Measurements from ENCODE around the gene GAL3ST1. TPM values are rescaled to one million over a fixed set of nuclear protein-coding genes. Genes with fewer than 3 reads are reported as not detected.

GAL3ST1 gene
- total and polyA plus RNA-seq, 2 of the 8 experiments (the other 6 are each of a cell fraction or from before 2014, with no cell fraction given) = 11.0 to 32.5 TPM

DNA sequence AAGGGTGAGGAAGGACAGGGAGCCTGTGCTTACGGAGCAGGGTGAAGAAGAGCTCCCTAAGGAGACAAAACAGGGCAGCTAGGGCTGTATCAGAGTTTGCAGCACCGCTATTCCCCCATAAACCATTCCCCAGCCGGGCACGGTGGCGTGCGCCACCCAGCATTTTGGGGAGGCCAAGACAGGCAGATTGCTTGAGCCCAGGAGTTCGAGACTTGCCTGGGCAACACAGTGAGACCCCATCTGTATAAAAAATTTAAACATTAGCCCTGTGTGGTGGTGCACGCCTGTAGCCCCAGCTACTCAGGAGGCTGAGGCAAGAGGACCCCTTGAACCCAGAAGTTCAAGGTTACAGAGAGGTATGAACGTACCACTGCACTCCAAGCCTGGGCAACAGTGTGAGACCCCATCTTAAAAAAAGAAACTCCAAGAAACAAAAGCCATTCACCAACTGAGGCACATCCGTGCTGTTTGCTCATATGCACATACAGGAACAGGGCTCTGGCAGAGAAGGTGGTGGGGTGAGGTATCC lies 4.7 kb downstream of the GAL3ST1 start:
- Histone ChIP-seq H3K27ac (ENCODE audit: low read depth, low read length) (no peak overlapping the region), H3K4ac (replicated peaks; ENCODE audit: insufficient read length, low read depth, low read length) (no peak overlapping the region), H3K27me3 (replicated peaks in 1 of 4; ENCODE audit: control insufficient read depth in 3 of 4, extremely low read depth in 1 of 4, insufficient read depth in 3 of 4, low read length in 3 of 4) (no peaks in the 10 kb centered on the region), H4K5ac (ENCODE audit: insufficient read length, low read depth, low read length) (no peak overlapping the region), H3K4me1 (replicated peaks in 1 of 4; ENCODE audit: control insufficient read depth in 3 of 4, insufficient read depth in 4 of 4, low read length in 3 of 4) (peaks cover 0 to 16% (median 7%) of the 10 kb centered on the region in 4 experiments; a peak in 6 of 7 replicates), H3K18ac (ENCODE audit: extremely low read depth, low read length) (no peak overlapping the region), H3K4me2 (ENCODE audit: insufficient read depth in 1 of 2, low read depth in 2 of 2, low read length in 2 of 2) (no peak overlapping the region), H3K79me2 (ENCODE audit: control insufficient read depth in 1 of 2, insufficient read depth in 2 of 2, low read length in 2 of 2) (no peaks in the 10 kb centered on the region), H2BK120ac (replicated peaks; ENCODE audit: low read depth, low read length) (no peak overlapping the region), H2BK15ac (ENCODE audit: low read length) (no peak overlapping the region), H3K23me2 (ENCODE audit: low read depth, low read length) (peaks cover 6% of the 10 kb centered on the region; the same call in 1 of the 2 replicates), H3K9ac (replicated peaks in 1 of 4; ENCODE audit: extremely low read depth in 1 of 4, low read depth in 3 of 4, low read length in 3 of 4) (no peak overlapping the region), H2BK12ac (ENCODE audit: low read depth, low read length) (no peak overlapping the region), H2BK20ac (ENCODE audit: low read length) (no peak overlapping the region), H3K9me3 (ENCODE audit: insufficient read depth in 2 of 2, low read depth in 1 of 2, low read length in 1 of 2) (no peaks in the 10 kb centered on the region), H3K36me3 (ENCODE audit: control insufficient read depth in 2 of 4, insufficient read depth in 4 of 4, low read length in 3 of 4) (no peaks in the 10 kb centered on the region), H4K8ac (ENCODE audit: extremely low read depth, insufficient read depth, low read length) (no peak overlapping the region), H3K79me1 (ENCODE audit: low read depth, low read length) (no peaks in the 10 kb centered on the region; the same call in none of the 2 replicates), H3K23ac (ENCODE audit: insufficient read length) (no peak overlapping the region), H3K4me3 (ENCODE audit: extremely low read depth in 1 of 4, insufficient read depth in 2 of 4, low read depth in 3 of 4, low read length in 4 of 4) (no peak overlapping the region), H4K20me1 (replicated peaks in 1 of 2; ENCODE audit: control insufficient read depth in 1 of 2, insufficient read depth in 2 of 2, low read length in 2 of 2) (no peaks in the 10 kb centered on the region), H2BK5ac (ENCODE audit: low read depth, low read length) (no peak overlapping the region), H3K56ac (replicated peaks; ENCODE audit: insufficient read length, low read depth, low read length) (no peak overlapping the region), H2AFZ (ENCODE audit: low read length) (no peak overlapping the region), H2AK5ac (ENCODE audit: low read depth, low read length) (no peak overlapping the region), H4K91ac (replicated peaks; ENCODE audit: insufficient read length, low read length) (no peak overlapping the region), H3K14ac (ENCODE audit: insufficient read length) (no peak overlapping the region)
- WGBS, 2 experiments (ENCODE audit: extremely low coverage in 1 of 2, insufficient coverage in 1 of 2, insufficient read length in 1 of 2, insufficient replicate concordance in 2 of 2, low coverage in 1 of 2, low lambda C conversion rate in 2 of 2, missing lambda C conversion rate in 1 of 2) = 94% methylated on average over 10 of the region's 10 CpGs; no CpG with 5 or more reads in 1 of the 2 experiments
- no peak for TF ChIP-seq BRCA1 (IDR thresholded peaks at IDR 0.05; ENCODE audit: low read depth, low read length)
- no peak for TF ChIP-seq JUN (IDR thresholded peaks at IDR 0.05; ENCODE audit: low read depth, low read length)
- TF ChIP-seq POU5F1 (IDR thresholded peaks at IDR 0.05; ENCODE audit: low read depth, low read length) = no peak
- TF ChIP-seq TCF12 (IDR thresholded peaks at IDR 0.05; ENCODE audit: low read depth, low read length) = no peak
- TF ChIP-seq CEBPB (IDR thresholded peaks at IDR 0.05; ENCODE audit: low read depth, low read length) = no peak
- TF ChIP-seq, protein P1, sequence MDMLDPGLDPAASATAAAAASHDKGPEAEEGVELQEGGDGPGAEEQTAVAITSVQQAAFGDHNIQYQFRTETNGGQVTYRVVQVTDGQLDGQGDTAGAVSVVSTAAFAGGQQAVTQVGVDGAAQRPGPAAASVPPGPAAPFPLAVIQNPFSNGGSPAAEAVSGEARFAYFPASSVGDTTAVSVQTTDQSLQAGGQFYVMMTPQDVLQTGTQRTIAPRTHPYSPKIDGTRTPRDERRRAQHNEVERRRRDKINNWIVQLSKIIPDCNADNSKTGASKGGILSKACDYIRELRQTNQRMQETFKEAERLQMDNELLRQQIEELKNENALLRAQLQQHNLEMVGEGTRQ (IDR thresholded peaks at IDR 0.05; ENCODE audit: low read length) = no peak
- no peak for TF ChIP-seq TAF1 (IDR thresholded peaks at IDR 0.05; ENCODE audit: low read depth, low read length)
- TF ChIP-seq CHD2 (IDR thresholded peaks at IDR 0.05; ENCODE audit: low read length) = no peak
- no peak for TF ChIP-seq EZH2 (IDR thresholded peaks at IDR 0.05; ENCODE audit: low read depth, low read length, severe bottlenecking)
- no peak for TF ChIP-seq SP2 (IDR thresholded peaks at IDR 0.05; ENCODE audit: low read length)
- TF ChIP-seq SP4 (IDR thresholded peaks at IDR 0.05; ENCODE audit: low read length) = no peak
- no peak for TF ChIP-seq CBX5 (IDR thresholded peaks at IDR 0.05; ENCODE audit: low read depth, low read length)
- TF ChIP-seq NANOG (IDR thresholded peaks at IDR 0.05; ENCODE audit: insufficient read depth, low read depth, low read length, poor library complexity, severe bottlenecking) = no peak
- no peak for FAIRE-seq
- DNase-seq (ENCODE audit: low read depth in 1 of 2, low spot score in 2 of 2) = no peak
- ChIA-PET CTCF (ENCODE audit: partially characterized antibody) (interaction anchor here (0.9 to 1.8 kb wide), 4 partner anchors 22 to 120 kb away, joined by 4 to 5 read pairs (median 4); partner anchors contain the start of gene PES1), POLR2A (ENCODE audit: partially characterized antibody) (interaction anchor here (1.9 kb wide), 1 partner anchor 14 kb away, joined by 6 read pairs; no protein-coding TSS in a partner anchor)

All from H1 (cell line).